GM20000 (cell line): Measurements from ENCODE around the gene PABPC1L2A.
"Not testable (repeated sequence)": the region's sequence is repeated elsewhere in the genome, so short reads cannot be mapped to it uniquely, and the experiment has no call there.

Experiments
- DNase-seq: peaks from one replicate; pipeline ENCODE4 v3.0.0; 2012; ENCODE audit warnings: low spot score
- TF ChIP-seq, protein P1 (sequence below): IDR thresholded peaks from 2 replicates; pipeline ENCODE4 v1.5.1; 2012; ENCODE audit warnings: mild to moderate bottlenecking, control low read depth; ENCODE audit errors: extremely low read depth, missing control alignments

The PABPC1L2A gene

DNA sequence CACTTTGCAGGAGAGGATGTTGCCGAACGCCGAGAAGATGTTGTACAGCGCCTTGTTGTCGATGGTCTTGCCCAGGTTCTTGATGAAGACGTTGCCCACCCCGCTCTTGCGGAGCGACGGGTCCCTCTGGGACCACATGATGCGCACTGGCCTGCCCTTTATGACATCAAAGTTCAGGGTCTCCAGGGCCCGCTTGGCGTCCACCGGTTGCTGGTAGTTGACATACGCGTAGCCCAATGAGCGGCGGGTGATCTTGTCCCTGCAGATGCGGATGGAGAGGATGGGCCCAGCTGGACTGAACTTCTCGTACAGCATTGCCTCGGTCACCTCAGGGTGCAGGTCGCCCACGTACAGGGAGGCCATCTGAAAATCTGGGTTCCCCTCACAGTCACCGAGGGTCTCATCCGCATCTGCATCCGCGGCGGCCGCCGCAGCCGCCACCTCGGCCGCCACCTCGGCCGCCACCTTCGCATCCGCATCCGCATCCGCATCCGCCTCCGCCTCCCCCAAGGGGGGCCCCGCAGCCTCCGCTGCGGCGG is at the start of gene PABPC1L2A:
PABPC1L2A (minus strand) TSS at position 489 of the 539 bp plus-strand sequence; CDS start at position 363, 126 bp downstream.
- not testable (repeated sequence) for DNase-seq

DNA sequence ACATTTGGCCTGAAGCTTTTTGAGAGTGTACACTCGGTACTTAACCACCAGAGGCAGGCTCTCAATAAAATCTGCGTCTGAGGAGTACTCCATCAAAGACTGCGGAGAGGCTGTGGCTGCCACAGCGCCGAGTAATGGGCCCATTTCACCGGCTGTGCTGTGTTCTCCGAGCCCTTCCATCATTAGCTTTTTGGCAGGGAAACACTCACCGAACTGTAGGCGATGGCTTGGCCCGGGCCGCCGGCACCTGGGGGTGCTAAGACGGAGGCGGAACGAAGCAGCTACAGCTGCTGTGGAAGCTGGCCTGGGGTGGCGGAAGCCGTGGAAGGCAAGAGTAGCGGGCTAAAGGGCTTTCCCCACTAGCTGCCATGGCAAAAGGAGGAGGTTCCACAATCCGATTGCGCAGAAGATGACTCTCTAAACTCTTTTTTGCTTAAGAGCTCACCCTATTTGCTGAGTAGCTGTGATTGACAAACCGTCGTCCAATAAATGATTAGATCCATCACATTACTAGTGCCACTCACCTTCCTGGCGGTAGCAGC is 48.5 kb upstream of the PABPC1L2A start:
- no peak for DNase-seq
- TF ChIP-seq, protein P1, sequence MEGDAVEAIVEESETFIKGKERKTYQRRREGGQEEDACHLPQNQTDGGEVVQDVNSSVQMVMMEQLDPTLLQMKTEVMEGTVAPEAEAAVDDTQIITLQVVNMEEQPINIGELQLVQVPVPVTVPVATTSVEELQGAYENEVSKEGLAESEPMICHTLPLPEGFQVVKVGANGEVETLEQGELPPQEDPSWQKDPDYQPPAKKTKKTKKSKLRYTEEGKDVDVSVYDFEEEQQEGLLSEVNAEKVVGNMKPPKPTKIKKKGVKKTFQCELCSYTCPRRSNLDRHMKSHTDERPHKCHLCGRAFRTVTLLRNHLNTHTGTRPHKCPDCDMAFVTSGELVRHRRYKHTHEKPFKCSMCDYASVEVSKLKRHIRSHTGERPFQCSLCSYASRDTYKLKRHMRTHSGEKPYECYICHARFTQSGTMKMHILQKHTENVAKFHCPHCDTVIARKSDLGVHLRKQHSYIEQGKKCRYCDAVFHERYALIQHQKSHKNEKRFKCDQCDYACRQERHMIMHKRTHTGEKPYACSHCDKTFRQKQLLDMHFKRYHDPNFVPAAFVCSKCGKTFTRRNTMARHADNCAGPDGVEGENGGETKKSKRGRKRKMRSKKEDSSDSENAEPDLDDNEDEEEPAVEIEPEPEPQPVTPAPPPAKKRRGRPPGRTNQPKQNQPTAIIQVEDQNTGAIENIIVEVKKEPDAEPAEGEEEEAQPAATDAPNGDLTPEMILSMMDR, result no peak

DNA sequence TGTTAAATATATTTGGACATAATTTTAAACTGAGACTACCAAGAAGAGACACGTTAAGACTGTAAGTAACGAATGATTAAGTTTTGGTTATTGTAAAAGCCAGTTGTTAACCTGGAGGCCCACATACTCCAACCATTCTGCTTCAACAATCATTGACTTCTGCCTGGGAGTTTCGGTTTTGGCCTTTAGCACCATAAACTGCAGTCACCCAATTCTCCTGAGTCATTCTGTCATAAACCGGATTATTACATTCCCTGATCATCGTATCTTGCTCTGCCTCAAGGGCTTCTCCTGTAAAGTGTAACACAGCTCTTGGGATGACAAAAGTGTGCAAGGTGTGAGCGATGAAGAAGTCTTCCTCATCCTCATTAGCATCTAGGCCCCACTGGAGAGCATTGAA is 46.9 kb upstream of the PABPC1L2A start:
- no peak for DNase-seq
- TF ChIP-seq, protein P1, result no peak

DNA sequence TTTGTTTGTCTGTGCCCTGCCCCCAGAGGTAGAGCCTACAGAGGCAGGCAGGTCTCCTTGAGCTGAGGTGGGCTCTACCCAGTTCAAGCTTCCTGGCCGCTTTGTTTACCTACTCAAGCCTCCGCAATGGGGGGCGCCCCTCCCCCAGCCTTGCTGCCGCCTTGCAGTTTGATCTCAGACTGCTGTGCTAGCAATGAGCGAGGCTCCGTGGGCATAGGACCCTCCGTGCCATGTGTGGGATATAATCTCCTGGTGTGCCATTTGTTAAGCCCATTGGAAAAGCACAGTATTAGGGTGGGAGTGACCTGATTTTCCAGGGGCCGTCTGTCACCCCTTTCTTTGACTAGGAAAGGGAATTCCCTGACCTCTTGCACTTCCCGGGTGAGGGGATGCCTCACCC is 20.2 kb upstream of the PABPC1L2A start:
- DNase-seq, result not testable (repeated sequence)

DNA sequence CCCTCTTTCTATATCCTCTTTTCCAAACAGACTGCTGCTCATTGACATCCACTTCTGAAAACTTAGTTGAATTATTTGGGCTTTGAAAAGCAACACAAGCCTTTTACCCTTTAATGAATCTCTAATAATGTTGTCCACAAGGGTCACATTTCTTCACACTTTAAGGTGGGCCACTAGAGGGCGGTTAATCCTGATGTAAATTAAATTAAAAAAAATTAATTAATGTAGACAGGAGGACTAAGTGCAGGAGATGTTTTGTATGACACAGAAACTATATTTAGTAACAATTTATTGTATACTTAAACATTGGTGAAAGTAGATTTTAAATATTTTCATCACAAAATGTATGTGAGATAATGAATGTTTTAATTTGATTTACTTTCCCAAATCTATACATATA is 7.5 kb upstream of the PABPC1L2A start:
- DNase-seq, result not testable (repeated sequence)

DNA sequence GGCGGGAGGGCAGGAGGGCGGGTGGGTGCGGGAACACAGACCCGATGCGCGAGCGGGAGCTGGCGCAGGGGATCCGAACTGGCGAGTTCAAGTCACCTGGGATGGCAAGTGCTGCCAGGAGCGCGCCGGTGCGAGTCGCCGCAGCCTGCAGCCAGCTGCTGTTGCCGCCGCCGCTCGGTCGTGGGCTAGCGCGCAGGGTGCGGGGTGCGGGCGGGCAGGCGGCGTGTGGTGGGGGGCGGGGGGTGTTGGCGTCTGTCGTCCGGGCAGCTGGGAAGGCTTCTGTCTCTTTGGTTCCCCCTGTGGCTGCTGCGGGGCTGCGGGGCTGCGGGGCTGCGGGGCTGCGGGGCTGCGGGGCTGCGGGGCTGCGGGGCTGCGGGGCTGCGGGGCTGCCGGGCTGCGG is 572 bp upstream of the PABPC1L2A start:
- DNase-seq, result not testable (repeated sequence)

DNA sequence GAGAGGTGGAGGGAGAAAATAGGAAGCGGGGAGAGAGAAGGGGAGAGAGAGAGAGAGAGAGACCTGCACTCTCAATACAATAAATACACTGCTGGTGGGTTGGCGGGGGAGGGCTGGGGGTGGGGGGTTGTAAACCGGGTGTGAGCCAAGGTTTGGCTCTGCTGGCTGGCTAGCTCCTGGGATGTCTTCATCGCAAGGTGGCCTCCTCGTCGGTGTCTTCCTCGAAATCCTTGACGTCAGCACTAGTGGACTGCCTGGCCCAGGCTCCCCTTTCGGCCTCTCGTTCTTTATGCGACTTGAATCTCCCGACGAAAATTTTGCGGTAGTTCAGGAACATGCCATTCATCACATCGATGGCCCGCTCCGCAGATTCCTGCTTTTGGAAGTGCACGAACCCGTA is 715 bp downstream of the PABPC1L2A start:
- not testable (repeated sequence) for DNase-seq

DNA sequence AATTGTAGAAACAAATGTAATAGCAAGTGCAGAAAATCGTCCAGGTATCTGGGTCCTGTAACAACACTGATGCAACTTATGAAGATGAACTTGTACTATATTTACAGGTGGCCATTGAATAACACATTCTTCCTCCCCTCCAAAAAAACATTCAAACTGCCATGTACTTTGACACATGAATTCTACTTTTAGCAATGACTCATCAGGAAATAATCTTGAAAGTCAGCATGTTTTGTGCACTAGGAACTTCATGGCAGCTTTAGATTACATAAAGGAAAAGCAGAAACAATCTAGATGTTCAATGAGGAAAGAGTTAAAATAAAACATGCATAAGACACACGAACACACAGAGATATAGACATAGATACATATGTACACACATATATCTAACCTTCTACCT is 2.5 kb downstream of the PABPC1L2A start:
- TF ChIP-seq, protein P1, result no peak
- DNase-seq, result no peak

DNA sequence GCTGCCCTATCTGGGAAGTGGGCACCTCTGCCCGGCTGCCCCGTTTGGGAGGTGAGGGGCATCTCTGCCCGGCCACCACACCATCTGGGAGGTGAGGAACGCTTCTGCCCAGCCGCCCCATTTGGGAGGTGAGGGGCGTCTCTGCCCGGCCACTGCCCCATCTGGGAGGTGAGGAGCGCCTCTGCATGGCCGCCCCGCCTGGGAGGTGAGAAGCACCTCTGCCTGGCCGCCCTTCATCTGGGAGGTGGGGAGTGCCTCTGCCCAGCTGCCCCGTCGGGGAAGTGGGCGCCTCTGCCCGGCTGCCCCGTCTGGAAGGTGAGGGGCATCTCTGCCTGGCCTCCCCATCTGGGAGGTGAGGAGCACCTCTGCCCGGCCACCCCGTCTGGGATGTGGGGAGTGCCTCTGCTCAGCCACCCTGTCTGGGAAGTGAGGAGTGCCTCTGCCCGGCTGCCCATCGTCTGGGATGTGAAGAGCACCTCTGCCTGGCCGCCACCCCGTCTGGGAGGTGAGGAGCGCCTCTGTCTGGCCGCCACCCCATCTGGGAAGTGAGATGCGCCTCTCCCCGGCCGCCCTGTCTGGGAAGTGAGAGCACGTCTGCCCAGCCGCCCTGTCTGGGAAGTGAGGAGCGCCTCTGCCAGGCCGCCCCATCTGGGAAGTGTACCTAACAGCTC is 9.8 kb downstream of the PABPC1L2A start:
- DNase-seq, result no peak
- TF ChIP-seq, protein P1, result no peak

DNA sequence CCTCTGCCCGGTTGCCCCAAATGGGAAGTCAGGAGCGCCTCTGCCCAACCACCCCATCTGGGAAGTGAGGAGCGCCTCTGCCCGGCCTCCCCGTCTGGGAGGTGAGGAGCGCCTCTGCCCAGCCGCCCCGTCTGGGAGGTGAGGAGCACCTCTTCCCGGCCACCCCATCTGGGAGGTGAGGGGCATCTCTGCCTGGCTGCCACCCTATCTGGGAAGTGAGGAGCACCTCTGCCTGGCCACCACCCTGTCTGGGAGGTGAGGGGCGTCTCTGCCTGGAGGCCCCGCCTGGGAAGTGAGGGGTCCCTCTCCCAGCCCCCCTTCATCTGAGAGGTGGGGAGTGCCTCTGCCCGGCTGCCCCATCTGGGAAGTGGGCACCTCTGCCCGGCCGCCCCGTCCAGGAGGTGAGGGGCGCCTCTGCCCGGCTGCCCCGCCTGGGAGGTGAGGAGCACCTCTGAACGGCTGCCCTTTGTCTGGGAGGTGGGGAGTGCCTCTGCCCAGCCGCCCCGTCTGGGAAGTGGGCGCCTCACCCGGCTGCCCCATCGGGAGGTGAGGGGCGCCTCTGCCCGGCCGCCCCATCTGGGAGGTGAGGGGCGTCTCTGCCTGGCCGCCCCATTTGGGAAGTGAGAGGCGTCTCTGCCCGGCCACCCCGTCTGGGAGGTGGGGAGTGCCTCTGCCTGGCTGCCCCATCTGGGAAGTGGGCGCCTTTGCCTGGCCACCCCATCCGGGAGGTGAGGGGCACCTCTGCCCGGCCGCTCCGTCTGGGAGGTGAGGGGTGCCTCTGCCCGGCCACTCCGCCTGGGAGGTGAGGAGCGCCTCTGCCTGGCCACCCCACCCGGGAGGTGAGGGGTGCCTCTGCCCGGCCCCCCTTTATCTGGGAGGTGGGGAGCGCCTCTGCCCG is 10.6 kb downstream of the PABPC1L2A start:
- no peak for DNase-seq

DNA sequence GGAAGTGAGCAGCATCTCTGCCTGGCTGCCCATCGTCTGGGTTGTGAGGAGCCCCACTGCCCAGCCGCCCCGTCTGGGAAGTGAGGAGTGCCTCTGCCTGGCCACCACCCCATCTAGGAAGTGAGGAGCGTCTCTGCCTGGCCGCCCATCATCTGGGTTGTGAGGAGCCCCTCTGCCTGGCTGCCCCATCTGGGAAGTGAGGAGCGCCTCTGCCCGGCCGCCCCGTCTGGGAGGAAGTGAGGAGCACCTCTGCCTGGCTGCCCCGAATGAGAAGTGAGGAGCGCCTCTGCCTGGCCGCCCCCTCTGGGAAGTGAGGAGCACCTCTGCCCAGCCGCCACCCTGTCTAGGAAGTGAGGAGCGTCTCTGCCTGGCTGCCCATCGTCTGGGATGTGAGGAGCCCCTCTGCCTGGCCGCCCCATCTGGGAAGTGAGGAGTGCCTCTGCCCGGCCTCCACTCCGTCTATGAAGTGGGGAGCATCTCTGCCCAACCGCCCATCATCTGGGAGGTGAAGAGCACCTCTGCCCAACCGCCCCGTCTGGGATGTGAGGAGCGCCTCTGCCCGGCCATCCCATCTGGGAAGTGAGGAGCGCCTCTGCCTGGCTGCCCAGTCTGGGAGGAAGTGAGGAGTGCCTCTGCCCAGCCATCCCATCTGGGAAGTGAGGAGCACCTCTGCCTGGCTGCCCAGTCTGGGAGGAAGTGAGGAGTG is 11.4 kb downstream of the PABPC1L2A start:
- not testable (repeated sequence) for DNase-seq

More for the DNA sequence above, 10.6 kb downstream of the PABPC1L2A start:
- TF ChIP-seq, protein P1, result no peak
